Measurements from ENCODE around the gene WNT5A.

- no peak for TF ChIP-seq CTCF (IDR thresholded peaks at IDR 0.05)
- TF ChIP-seq POLR2A (IDR thresholded peaks at IDR 0.05), result no peak
Measured at GRCh38 chr3:55473788-55474187, 13.3 kb downstream of the WNT5A start.

Measured in body of pancreas (tissue), 4 donors.